Esophagus squamous epithelium (tissue), 5 donors: Measurements from ENCODE around the gene OSGEPL1. TPM values are rescaled to one million over a fixed set of nuclear protein-coding genes. Genes with fewer than 3 reads are reported as not detected.
"Not testable (repeated sequence)": the region's sequence is repeated elsewhere in the genome, so short reads cannot be mapped to it uniquely, and the experiment has no call there.

Experiments
- DNase-seq: peaks from one replicate; lab custom pipeline; 2025; lab: John Stamatoyannopoulos, UW
- H3K27ac ChIP-seq, 4 donors: fragments of 200-600 bp; sonication (generic); one replicate each; pipeline ENCODE4 v1.5.1; 2016 to 2019; ENCODE audit warnings: mild to moderate bottlenecking in 1 of 4
- H3K27me3 ChIP-seq, 4 donors: fragments of 200-600 bp; sonication (generic); 1 replicate in 3 of 4; 2 replicates in 1 of 4; pipeline versions ENCODE4 v1.5.1 to v1.6.0; 2017 to 2021; ENCODE audit warnings: antibody characterized with exemption in 1 of 4
- H3K36me3 ChIP-seq, 3 donors: fragments of 200-600 bp; sonication (generic); one replicate each; pipeline ENCODE4 v1.5.1; 2016 to 2019
- H3K4me1 ChIP-seq, 3 donors: fragments of 200-600 bp; sonication (generic); one replicate each; pipeline ENCODE4 v1.5.1; 2017 to 2019
- H3K4me3 ChIP-seq, 4 donors: fragments of 200-600 bp; sonication (generic); 1 replicate in 3 of 4; 2 replicates in 1 of 4; pipeline ENCODE4 v1.5.1; 2016 to 2019; ENCODE audit warnings: mild to moderate bottlenecking in 2 of 4, moderate library complexity in 1 of 4
- H3K9me3 ChIP-seq, 3 donors: fragments of 200-600 bp; sonication (generic); one replicate each; pipeline ENCODE4 v1.5.1; 2016 to 2019
- POLR2A ChIP-seq, 4 donors: fragments of 450-650 bp; IDR thresholded peaks; one replicate each; pipeline ENCODE4 v1.6.1; 2017; ENCODE audit warnings: antibody characterized with exemption in 4 of 4, mild to moderate bottlenecking in 4 of 4, moderate library complexity in 3 of 4
- WGBS, 2 donors: methylation state at CpG; one replicate each; pipeline ENCODE4 v1.1.5; 2018; 5-methylcytosine and 5-hydroxymethylcytosine counted together
- intact Hi-C: fragments of 100-400 bp; cut with DNase I; formaldehyde crosslinking; loops from one replicate; pipeline ENCODE4 v1.15.0; 2022
- total RNA-seq, 4 donors: library from RNA; depleted of rRNA; stranded (reverse); fragments of >200 nt; gene quantifications; one replicate each; pipeline ENCODE4 v1.1.0, GENCODE V29; 2016
- TF ChIP-seq, protein P1 (sequence below), 6 experiments: fragments of 450-650 bp in 4 of 6; fragments of 200-600 bp in 2 of 6; sonication (generic) in 2 of 6; IDR thresholded peaks; one replicate each; pipeline ENCODE4 v1.5.1; 2016 to 2019; ENCODE audit warnings: antibody characterized with exemption in 6 of 6, mild to moderate bottlenecking in 4 of 6, moderate library complexity in 4 of 6
- donor health status: DM: yes; HTN: yes; CAD: no.

OSGEPL1 gene
- total RNA-seq, 4 donors from 2014 or later, result 2.8 to 8.7 (median 5.0) TPM

DNA sequence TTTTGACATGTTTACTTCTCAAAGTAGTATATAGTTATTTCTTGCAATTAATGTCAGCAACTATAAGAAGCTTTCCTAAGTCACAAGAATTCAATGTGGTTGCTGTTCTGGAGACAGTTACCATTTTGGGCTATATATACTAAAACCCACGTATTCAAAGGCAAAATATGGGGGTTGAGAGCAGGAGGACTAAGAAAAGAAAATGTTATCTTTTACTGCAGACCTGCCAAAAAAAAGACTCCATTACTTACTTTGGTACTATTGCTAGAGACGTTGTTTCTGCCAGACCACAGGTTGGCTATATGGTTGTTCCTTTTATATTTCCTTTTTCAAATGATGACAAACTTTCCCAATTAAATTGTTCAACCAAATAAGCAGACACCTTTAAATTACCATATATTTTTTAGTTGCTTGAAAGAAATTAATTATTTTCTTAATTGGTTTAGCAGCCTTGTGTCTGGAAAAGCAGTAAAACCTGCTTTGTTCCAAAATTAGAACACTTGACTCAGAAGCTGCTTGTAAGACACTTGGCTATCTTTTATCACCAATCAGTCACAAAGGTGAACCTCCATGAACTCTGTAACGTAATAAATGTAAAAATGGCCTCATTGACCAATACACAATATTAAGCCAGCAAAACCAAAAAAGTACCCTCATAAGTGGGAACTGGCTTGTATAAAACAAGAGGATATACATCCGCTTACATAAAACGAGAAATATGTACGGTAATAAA lies 8.2 kb upstream of the OSGEPL1 start:
- TF ChIP-seq, protein P1, sequence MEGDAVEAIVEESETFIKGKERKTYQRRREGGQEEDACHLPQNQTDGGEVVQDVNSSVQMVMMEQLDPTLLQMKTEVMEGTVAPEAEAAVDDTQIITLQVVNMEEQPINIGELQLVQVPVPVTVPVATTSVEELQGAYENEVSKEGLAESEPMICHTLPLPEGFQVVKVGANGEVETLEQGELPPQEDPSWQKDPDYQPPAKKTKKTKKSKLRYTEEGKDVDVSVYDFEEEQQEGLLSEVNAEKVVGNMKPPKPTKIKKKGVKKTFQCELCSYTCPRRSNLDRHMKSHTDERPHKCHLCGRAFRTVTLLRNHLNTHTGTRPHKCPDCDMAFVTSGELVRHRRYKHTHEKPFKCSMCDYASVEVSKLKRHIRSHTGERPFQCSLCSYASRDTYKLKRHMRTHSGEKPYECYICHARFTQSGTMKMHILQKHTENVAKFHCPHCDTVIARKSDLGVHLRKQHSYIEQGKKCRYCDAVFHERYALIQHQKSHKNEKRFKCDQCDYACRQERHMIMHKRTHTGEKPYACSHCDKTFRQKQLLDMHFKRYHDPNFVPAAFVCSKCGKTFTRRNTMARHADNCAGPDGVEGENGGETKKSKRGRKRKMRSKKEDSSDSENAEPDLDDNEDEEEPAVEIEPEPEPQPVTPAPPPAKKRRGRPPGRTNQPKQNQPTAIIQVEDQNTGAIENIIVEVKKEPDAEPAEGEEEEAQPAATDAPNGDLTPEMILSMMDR (IDR thresholded peaks at IDR 0.05), result no peak
- TF ChIP-seq POLR2A (IDR thresholded peaks at IDR 0.05), result no peak
- Histone ChIP-seq H3K36me3 (peaks cover 3 to 80% (median 17%) of the 10 kb centered on the region in 3 donors), H3K4me1 (peaks cover 0 to 16% (median 0%) of the 10 kb centered on the region in 3 donors), H3K9me3 (no peaks in the 10 kb centered on the region), H3K27me3 (no peaks in the 10 kb centered on the region), H3K27ac (no peak overlapping the region), H3K4me3 (no peak overlapping the region)
- no peak for DNase-seq
- WGBS, 2 donors, result 51 to 75% methylated on average over 6 of the region's 6 CpGs
- intact Hi-C loops, result no loop called here

DNA sequence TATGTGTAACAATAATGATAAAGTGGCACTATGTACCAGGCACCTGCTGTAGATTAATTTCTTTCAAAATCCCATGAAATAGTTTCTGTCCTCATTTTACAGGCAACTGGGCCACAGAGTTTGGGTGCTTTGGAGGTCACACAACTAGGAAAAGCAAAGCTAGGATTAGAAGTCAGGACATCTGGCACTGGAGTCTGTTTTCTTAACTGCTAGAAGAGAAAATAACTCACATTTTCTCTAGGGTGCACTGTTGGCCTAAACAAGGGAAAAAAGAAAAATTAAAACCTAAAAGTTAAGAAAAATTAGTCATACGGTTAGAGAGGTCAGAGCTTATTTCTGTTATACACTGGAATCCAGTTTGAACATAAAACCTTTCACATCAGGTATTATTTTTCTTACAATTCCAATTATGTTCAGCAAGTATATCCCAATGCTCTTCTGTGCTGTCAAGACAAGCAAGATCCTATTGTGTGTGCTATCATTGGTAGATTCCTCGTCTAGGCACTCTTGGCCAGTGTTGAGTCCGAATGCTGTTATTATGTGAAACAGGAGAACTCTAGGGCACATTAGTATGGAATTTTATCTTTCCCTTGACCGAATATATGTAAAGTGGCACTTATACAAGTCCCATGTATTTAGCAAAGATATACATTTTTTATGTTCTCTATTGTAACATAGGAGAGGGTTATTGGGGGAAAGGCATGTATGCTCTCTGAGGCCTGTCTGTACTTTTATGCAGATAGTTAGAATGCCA lies 1.5 kb upstream of the OSGEPL1 start:
- Histone ChIP-seq H3K9me3 (no peaks in the 10 kb centered on the region), H3K4me1 (peaks cover 5 to 21% (median 10%) of the 10 kb centered on the region in 3 donors), H3K27ac (no peak overlapping the region), H3K4me3 (no peak overlapping the region), H3K36me3 (peaks cover 3 to 22% (median 6%) of the 10 kb centered on the region in 3 donors), H3K27me3 (no peaks in the 10 kb centered on the region)
- TF ChIP-seq, protein P1 (IDR thresholded peaks at IDR 0.05), result no peak
- TF ChIP-seq POLR2A (IDR thresholded peaks at IDR 0.05), result no peak
- no peak for DNase-seq
- 79 to 83% methylated on average over 4 of the region's 4 CpGs for WGBS, 2 donors
- intact Hi-C loops, result no loop called here

DNA sequence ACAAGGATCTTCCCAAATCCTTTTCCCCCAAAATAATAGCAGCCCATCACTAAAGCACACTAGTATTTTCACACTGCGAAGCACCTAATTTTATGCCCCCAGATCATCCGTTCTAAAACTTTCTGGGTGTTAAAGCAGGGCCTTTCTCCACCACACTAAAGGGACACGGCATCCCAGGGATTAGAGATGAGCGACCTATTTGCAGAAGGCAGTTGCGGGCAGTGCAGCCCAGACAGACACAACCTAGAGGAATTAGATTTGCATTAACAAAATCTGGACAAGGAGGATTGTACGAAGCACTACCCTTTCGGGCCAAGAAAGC lies 402 bp downstream of the OSGEPL1 start:
- H3K4me3 ChIP-seq, result peak overlapping the region; percentile 51 to 87 (median 80)
- peak overlapping the region; percentile 67 to 95 (median 94) for H3K27ac ChIP-seq
- TF ChIP-seq, protein P1 (IDR thresholded peaks at IDR 0.05), result no peak
- no peak for TF ChIP-seq POLR2A (IDR thresholded peaks at IDR 0.05)
- peak; percentile 32 for DNase-seq
- WGBS, 2 donors, result 0 to 2% methylated on average over 4 to 7 of the region's 7 CpGs
- no peaks in the 10 kb centered on the region for H3K27me3 ChIP-seq
- intact Hi-C loops, result no loop called here
- no peaks in the 10 kb centered on the region for H3K9me3 ChIP-seq
- H3K4me1 ChIP-seq, result peaks cover 5 to 21% (median 10%) of the 10 kb centered on the region in 3 donors
- peaks cover 0 to 27% (median 0%) of the 10 kb centered on the region in 3 donors for H3K36me3 ChIP-seq

DNA sequence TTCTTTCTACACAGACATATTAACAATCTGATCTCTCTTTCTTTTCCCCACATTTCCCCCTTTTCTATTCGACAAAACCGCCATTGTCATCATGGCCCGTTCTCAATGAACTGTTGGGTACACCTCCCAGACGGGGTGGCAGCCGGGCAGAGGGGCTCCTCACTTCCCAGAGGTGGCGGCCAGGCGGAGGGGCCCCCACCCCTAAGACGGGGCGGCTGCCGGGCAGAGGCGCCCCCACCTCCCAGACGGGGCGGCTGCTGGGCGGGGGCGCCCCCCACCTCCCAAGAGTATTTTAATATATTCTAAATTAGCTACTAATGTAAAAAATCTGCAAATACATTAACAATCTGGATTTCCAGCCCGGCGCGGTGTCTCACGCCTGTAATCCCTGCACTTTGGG lies 2.4 kb downstream of the OSGEPL1 start:
- Histone ChIP-seq H3K36me3 (peaks cover 0 to 17% (median 0%) of the 10 kb centered on the region in 3 donors), H3K4me1 (peaks cover 5 to 21% (median 10%) of the 10 kb centered on the region in 3 donors)
- H3K4me3 ChIP-seq, DNase-seq, intact Hi-C loops, H3K27ac ChIP-seq, H3K9me3 ChIP-seq, H3K27me3 ChIP-seq: not testable (repeated sequence)
- 89 to 100% methylated on average over 4 to 7 of the region's 19 CpGs for WGBS, 2 donors

DNA sequence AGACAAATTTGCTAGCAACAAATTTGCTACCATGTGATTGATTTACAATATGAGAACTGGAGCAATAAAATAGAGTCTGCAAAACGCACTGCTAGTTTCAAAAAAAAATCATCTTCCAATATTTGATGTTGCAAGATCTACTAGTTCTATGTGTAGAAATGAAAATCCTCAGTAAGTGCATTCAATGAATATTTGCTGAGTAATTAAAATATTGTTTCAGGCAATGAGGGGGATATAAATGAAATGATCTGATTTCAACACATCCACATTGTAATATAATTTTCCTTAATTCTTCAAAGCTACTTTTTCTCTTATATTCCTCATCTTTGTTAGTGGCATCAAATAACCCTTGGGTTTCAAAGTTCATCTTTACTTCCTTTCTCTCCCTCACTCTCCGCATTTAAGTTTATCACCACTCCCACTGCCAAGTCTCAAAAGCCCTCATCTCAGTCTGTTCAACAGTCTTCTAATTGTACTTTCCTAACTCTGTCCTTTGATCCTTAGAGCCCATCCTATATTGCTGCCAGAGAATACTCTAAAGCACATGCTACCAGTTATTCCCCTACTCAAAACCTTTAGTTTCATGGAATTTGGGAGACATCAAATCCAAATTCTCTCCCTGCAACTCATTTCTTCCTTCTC lies 6.2 kb downstream of the OSGEPL1 start:
- no peaks in the 10 kb centered on the region for H3K9me3 ChIP-seq
- TF ChIP-seq, protein P1 (IDR thresholded peaks at IDR 0.05), result no peak
- TF ChIP-seq POLR2A (IDR thresholded peaks at IDR 0.05), result no peak
- DNase-seq, result no peak
- no peak overlapping the region for H3K27ac ChIP-seq
- 52 to 95% methylated on average over 2 of the region's 2 CpGs for WGBS, 2 donors
- H3K4me1 ChIP-seq, result peaks cover 0 to 4% (median 0%) of the 10 kb centered on the region in 3 donors
- no peak overlapping the region for H3K4me3 ChIP-seq
- intact Hi-C loops, result no loop called here
- peaks cover 0 to 54% (median 0%) of the 10 kb centered on the region in 3 donors for H3K36me3 ChIP-seq
- H3K27me3 ChIP-seq, result no peaks in the 10 kb centered on the region
